ENCODE data around the gene CEP41.

- no peak for TF ChIP-seq JUNB (IDR thresholded peaks at IDR 0.05)
- TF ChIP-seq REST (IDR thresholded peaks at IDR 0.05) = no peak
- TF ChIP-seq CTCF (IDR thresholded peaks at IDR 0.05) = no peak
- TF ChIP-seq POLR2A (IDR thresholded peaks at IDR 0.05; ENCODE audit: low read length) = no peak
- TF ChIP-seq SREBF2 (IDR thresholded peaks at IDR 0.05) = no peak
These were observed 14.1 kb upstream of the CEP41 start for GRCh38 chr7:130454959-130455358.
